ENCODE measurements around the gene RARG.

DNA sequence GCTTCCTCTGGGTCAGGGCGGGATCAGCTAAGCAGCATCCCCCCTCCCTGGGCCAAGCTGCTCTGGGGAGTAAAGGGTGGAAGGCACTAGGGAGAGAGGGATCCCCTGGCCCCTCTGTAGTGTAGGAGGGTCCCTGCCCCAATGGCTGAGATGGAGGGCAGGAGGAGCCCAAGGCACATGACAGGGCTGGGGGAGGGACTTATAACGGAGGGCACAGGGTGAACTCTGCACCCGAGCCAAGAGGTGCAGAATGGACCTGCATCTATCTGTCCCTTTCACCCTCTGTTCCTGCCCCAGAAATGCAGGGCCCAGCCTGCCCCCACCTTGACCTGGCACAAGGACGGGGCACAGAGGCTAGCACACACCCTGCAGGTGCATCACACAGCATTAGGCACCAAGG lies 21.2 kb downstream of the RARG start:
- TF ChIP-seq, protein P1, sequence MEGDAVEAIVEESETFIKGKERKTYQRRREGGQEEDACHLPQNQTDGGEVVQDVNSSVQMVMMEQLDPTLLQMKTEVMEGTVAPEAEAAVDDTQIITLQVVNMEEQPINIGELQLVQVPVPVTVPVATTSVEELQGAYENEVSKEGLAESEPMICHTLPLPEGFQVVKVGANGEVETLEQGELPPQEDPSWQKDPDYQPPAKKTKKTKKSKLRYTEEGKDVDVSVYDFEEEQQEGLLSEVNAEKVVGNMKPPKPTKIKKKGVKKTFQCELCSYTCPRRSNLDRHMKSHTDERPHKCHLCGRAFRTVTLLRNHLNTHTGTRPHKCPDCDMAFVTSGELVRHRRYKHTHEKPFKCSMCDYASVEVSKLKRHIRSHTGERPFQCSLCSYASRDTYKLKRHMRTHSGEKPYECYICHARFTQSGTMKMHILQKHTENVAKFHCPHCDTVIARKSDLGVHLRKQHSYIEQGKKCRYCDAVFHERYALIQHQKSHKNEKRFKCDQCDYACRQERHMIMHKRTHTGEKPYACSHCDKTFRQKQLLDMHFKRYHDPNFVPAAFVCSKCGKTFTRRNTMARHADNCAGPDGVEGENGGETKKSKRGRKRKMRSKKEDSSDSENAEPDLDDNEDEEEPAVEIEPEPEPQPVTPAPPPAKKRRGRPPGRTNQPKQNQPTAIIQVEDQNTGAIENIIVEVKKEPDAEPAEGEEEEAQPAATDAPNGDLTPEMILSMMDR (IDR thresholded peaks at IDR 0.05): no peak
- TF ChIP-seq POLR2A (IDR thresholded peaks at IDR 0.05): no peak

Data from heart left ventricle (tissue), 13 donors.